Peyer's patch (tissue), 4 donors: ENCODE results near the gene GMPPB.

ENCODE experiments used
- CTCF ChIP-seq, 6 experiments: fragments of 450-650 bp in 4 of 6; fragments of 200-600 bp in 2 of 6; sonication (generic) in 1 of 6; IDR thresholded peaks; one replicate each; pipeline ENCODE4 v1.5.1; 2017 to 2019; ENCODE audit warnings: antibody characterized with exemption in 6 of 6, mild to moderate bottlenecking in 3 of 6, moderate library complexity in 1 of 6
- POLR2A ChIP-seq, 2 donors: fragments of 450-650 bp; IDR thresholded peaks; one replicate each; pipeline ENCODE4 v1.5.1; 2017; ENCODE audit warnings: antibody characterized with exemption in 2 of 2, mild to moderate bottlenecking in 2 of 2, moderate library complexity in 2 of 2

DNA sequence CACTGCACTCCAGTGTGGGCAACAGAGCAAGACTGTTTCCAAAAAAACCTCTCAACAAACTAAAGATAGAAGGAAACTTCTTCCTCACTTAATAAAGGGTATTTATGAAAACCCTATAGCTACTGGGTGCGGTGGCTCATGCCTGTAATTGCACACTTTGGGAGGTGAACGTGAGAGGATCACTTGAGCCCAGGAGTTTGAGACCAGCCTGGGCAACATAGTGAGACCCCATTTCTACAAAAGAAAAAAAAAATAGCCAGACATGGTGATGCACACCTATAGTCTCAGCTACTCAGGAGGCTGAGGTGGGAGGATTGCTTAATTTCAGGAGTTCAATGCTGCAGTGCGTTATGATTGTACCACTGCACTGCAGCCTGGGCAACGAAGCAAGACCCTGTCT lies 40.2 kb upstream of the GMPPB start:
- TF ChIP-seq POLR2A (IDR thresholded peaks at IDR 0.05) (no peak), CTCF (IDR thresholded peaks at IDR 0.05) (no peak)
